ENCODE results near the gene DPP4.

DPP4 gene

GRCh38 chr2:161992531-161992930 is 81.5 kb downstream of the DPP4 start:
- 0% methylated on average over 3 of the region's 3 CpGs for WGBS (ENCODE audit: insufficient coverage)
- H3K27ac ChIP-seq (ENCODE audit: insufficient read depth in 1 of 2, low read depth in 1 of 2, low read length in 2 of 2, poor library complexity in 1 of 2, severe bottlenecking in 2 of 2): peak overlapping the region; percentile 56 to 69
- peaks cover 11 to 54% (median 40%) of the 10 kb centered on the region in 4 experiments for H3K4me1 ChIP-seq (ENCODE audit: control extremely low read depth in 1 of 4, control insufficient read depth in 4 of 4, insufficient read depth in 4 of 4, low read length in 3 of 4)
- H3K36me3 ChIP-seq (ENCODE audit: control insufficient read depth in 4 of 4, insufficient read depth in 4 of 4, low read length in 3 of 4): no peaks in the 10 kb centered on the region
- H3K9me3 ChIP-seq (ENCODE audit: control extremely low read depth in 1 of 5, control insufficient read depth in 4 of 5, insufficient read depth in 2 of 5, low read depth in 1 of 5, low read length in 4 of 5): no peaks in the 10 kb centered on the region
- no peaks in the 10 kb centered on the region for H3K27me3 ChIP-seq (replicated peaks in 2 of 5; ENCODE audit: control insufficient read depth in 4 of 5, insufficient read depth in 5 of 5, low read length in 4 of 5)
- DNase-seq: peak in 2 of 3 donors; percentile 30 to 40
- peak overlapping the region in 6 of 7 experiments; percentile 16 to 69 (median 56) for H3K4me3 ChIP-seq (ENCODE audit: control insufficient read depth in 1 of 7, extremely low read depth in 1 of 7, insufficient read depth in 4 of 7, low read depth in 2 of 7, low read length in 6 of 7)
- POLR2A ChIA-PET: no interaction called here
- CTCF ChIA-PET: interaction anchor here (1.0 to 2.7 kb wide), 4 partner anchors 12 to 132 kb away, joined by 3 to 11 read pairs (median 4); no protein-coding TSS in a partner anchor

DNA sequence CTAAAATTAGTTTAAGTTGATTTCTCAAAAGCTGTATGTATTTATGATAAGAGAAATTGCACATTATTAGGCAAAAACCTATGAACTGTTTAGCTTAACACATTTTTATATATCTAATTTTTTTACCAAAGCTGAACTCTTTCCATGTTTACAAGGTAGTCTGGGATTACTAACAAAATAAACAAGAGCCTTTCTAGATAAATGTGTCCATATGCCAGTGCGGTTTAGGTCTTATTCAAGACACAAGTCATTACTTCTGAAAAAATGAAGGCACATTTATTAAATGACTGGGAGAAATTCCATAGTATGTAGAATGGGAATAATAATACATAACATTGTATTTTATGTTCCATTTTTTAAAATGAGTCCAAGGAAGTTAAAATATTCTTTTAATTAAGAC is 82.0 kb downstream of the DPP4 start:
- no CpG with 5 or more reads among the region's 1 CpG for WGBS (ENCODE audit: insufficient coverage)
- peak overlapping the region; percentile 56 to 69 for H3K27ac ChIP-seq (ENCODE audit: insufficient read depth in 1 of 2, low read depth in 1 of 2, low read length in 2 of 2, poor library complexity in 1 of 2, severe bottlenecking in 2 of 2)
- H3K4me3 ChIP-seq (ENCODE audit: control insufficient read depth in 1 of 7, extremely low read depth in 1 of 7, insufficient read depth in 4 of 7, low read depth in 2 of 7, low read length in 6 of 7): no peak overlapping the region
- DNase-seq: no peak
- H3K4me1 ChIP-seq (ENCODE audit: control extremely low read depth in 1 of 4, control insufficient read depth in 4 of 4, insufficient read depth in 4 of 4, low read length in 3 of 4): peaks cover 11 to 54% (median 40%) of the 10 kb centered on the region in 4 experiments
- no peaks in the 10 kb centered on the region for H3K36me3 ChIP-seq (ENCODE audit: control insufficient read depth in 4 of 4, insufficient read depth in 4 of 4, low read length in 3 of 4)
- H3K9me3 ChIP-seq (ENCODE audit: control extremely low read depth in 1 of 5, control insufficient read depth in 4 of 5, insufficient read depth in 2 of 5, low read depth in 1 of 5, low read length in 4 of 5): no peaks in the 10 kb centered on the region
- ChIA-PET POLR2A (no interaction called here), CTCF (interaction anchor here (1.0 to 1.9 kb wide), 3 partner anchors 25 to 135 kb away, joined by 3 to 7 read pairs (median 4); no protein-coding TSS in a partner anchor)
- no peaks in the 10 kb centered on the region for H3K27me3 ChIP-seq (replicated peaks in 2 of 5; ENCODE audit: control insufficient read depth in 4 of 5, insufficient read depth in 5 of 5, low read length in 4 of 5)

GRCh38 chr2:161990741-161991140 is 83.3 kb downstream of the DPP4 start:
- no peak overlapping the region for H3K27ac ChIP-seq (ENCODE audit: insufficient read depth in 1 of 2, low read depth in 1 of 2, low read length in 2 of 2, poor library complexity in 1 of 2, severe bottlenecking in 2 of 2)
- peaks cover 11 to 51% (median 36%) of the 10 kb centered on the region in 4 experiments for H3K4me1 ChIP-seq (ENCODE audit: control extremely low read depth in 1 of 4, control insufficient read depth in 4 of 4, insufficient read depth in 4 of 4, low read length in 3 of 4)
- ChIA-PET CTCF (interaction anchor here (1.2 to 1.7 kb wide), 2 partner anchors 17 to 136 kb away, joined by 5 to 7 read pairs; no protein-coding TSS in a partner anchor), POLR2A (no interaction called here)
- H3K36me3 ChIP-seq (ENCODE audit: control insufficient read depth in 4 of 4, insufficient read depth in 4 of 4, low read length in 3 of 4): no peaks in the 10 kb centered on the region
- WGBS (ENCODE audit: insufficient coverage): no CpG with 5 or more reads among the region's 1 CpG
- DNase-seq: peak in 2 of 3 donors; percentile 31 to 55
- H3K27me3 ChIP-seq (replicated peaks in 2 of 5; ENCODE audit: control insufficient read depth in 4 of 5, insufficient read depth in 5 of 5, low read length in 4 of 5): no peaks in the 10 kb centered on the region
- no peaks in the 10 kb centered on the region for H3K9me3 ChIP-seq (ENCODE audit: control extremely low read depth in 1 of 5, control insufficient read depth in 4 of 5, insufficient read depth in 2 of 5, low read depth in 1 of 5, low read length in 4 of 5)
- no peak overlapping the region for H3K4me3 ChIP-seq (ENCODE audit: control insufficient read depth in 1 of 7, extremely low read depth in 1 of 7, insufficient read depth in 4 of 7, low read depth in 2 of 7, low read length in 6 of 7)

DNA sequence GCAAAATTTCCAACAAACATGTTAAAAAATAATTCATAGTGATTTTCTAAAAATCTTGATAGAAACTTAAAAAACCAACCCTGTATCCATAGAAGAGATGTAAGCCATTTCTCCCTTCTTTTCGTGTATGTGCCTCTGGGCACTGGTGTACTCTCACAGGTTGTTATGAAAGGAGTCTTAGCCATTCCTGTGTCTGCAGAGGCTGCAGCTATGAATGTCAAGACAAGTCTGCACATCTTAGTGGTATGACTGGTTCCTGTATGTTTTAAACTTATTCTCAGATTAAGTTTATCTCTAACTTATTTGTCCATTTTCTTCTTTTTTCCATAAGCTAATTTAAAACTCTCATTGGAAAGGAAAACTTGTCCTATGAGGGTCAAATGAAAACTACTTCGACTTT is 84.0 kb downstream of the DPP4 start:
- Histone ChIP-seq H3K4me3 (ENCODE audit: control insufficient read depth in 1 of 7, extremely low read depth in 1 of 7, insufficient read depth in 4 of 7, low read depth in 2 of 7, low read length in 6 of 7) (no peak overlapping the region), H3K27me3 (replicated peaks in 2 of 5; ENCODE audit: control insufficient read depth in 4 of 5, insufficient read depth in 5 of 5, low read length in 4 of 5) (no peaks in the 10 kb centered on the region), H3K4me1 (ENCODE audit: control extremely low read depth in 1 of 4, control insufficient read depth in 4 of 4, insufficient read depth in 4 of 4, low read length in 3 of 4) (peaks cover 8 to 44% (median 31%) of the 10 kb centered on the region in 4 experiments), H3K36me3 (ENCODE audit: control insufficient read depth in 4 of 4, insufficient read depth in 4 of 4, low read length in 3 of 4) (no peaks in the 10 kb centered on the region), H3K27ac (ENCODE audit: insufficient read depth in 1 of 2, low read depth in 1 of 2, low read length in 2 of 2, poor library complexity in 1 of 2, severe bottlenecking in 2 of 2) (no peak overlapping the region), H3K9me3 (ENCODE audit: control extremely low read depth in 1 of 5, control insufficient read depth in 4 of 5, insufficient read depth in 2 of 5, low read depth in 1 of 5, low read length in 4 of 5) (no peaks in the 10 kb centered on the region)
- POLR2A ChIA-PET: no interaction called here
- CTCF ChIA-PET: interaction anchor here (1.2 kb wide), 1 partner anchor 18 kb away, joined by 5 read pairs; no protein-coding TSS in a partner anchor
- DNase-seq: no peak
- WGBS (ENCODE audit: insufficient coverage): no CpG with 5 or more reads among the region's 2 CpGs

- H3K36me3 ChIP-seq (ENCODE audit: control insufficient read depth in 4 of 4, insufficient read depth in 4 of 4, low read length in 3 of 4): no peaks in the 10 kb centered on the region
- ChIA-PET POLR2A (no interaction called here), CTCF (interaction anchor here (1.2 kb wide), 1 partner anchor 11 kb away, joined by 3 read pairs; no protein-coding TSS in a partner anchor)
- H3K9me3 ChIP-seq (ENCODE audit: control extremely low read depth in 1 of 5, control insufficient read depth in 4 of 5, insufficient read depth in 2 of 5, low read depth in 1 of 5, low read length in 4 of 5): no peaks in the 10 kb centered on the region
- no peak overlapping the region for H3K27ac ChIP-seq (ENCODE audit: insufficient read depth in 1 of 2, low read depth in 1 of 2, low read length in 2 of 2, poor library complexity in 1 of 2, severe bottlenecking in 2 of 2)
- no peaks in the 10 kb centered on the region for H3K27me3 ChIP-seq (replicated peaks in 2 of 5; ENCODE audit: control insufficient read depth in 4 of 5, insufficient read depth in 5 of 5, low read length in 4 of 5)
- WGBS (ENCODE audit: insufficient coverage): no CpG with 5 or more reads among the region's 1 CpG
- H3K4me1 ChIP-seq (ENCODE audit: control extremely low read depth in 1 of 4, control insufficient read depth in 4 of 4, insufficient read depth in 4 of 4, low read length in 3 of 4): peaks cover 4 to 30% (median 18%) of the 10 kb centered on the region in 4 experiments
- H3K4me3 ChIP-seq (ENCODE audit: control insufficient read depth in 1 of 7, extremely low read depth in 1 of 7, insufficient read depth in 4 of 7, low read depth in 2 of 7, low read length in 6 of 7): no peak overlapping the region
- peak in 1 of 3 donors; percentile 53 for DNase-seq
These were observed 85.4 kb downstream of the DPP4 start for GRCh38 chr2:161988589-161988988.

DNA sequence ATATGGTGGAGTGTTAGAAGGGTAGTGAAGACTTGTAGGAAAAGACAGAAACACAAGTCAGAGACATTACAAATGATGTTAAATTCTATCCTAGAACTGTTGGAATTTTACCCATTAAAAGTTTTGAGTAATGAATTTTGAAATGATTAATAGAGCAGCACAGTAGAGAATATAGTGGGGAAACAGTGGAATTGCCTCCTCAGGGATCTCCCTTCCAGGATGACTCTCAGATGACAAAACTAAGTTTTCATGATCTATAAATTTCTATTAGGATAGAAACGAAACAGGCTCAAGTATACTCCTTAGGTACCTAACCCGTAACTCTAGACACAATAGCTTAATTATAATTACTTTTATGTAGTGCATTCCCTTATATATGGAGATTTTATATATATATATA is 86.7 kb downstream of the DPP4 start:
- H3K27ac ChIP-seq (ENCODE audit: insufficient read depth in 1 of 2, low read depth in 1 of 2, low read length in 2 of 2, poor library complexity in 1 of 2, severe bottlenecking in 2 of 2): no peak overlapping the region
- H3K4me1 ChIP-seq (ENCODE audit: control extremely low read depth in 1 of 4, control insufficient read depth in 4 of 4, insufficient read depth in 4 of 4, low read length in 3 of 4): peaks cover 0 to 17% (median 5%) of the 10 kb centered on the region in 4 experiments
- H3K36me3 ChIP-seq (ENCODE audit: control insufficient read depth in 4 of 4, insufficient read depth in 4 of 4, low read length in 3 of 4): no peaks in the 10 kb centered on the region
- H3K9me3 ChIP-seq (ENCODE audit: control extremely low read depth in 1 of 5, control insufficient read depth in 4 of 5, insufficient read depth in 2 of 5, low read depth in 1 of 5, low read length in 4 of 5): no peaks in the 10 kb centered on the region
- no peak overlapping the region for H3K4me3 ChIP-seq (ENCODE audit: control insufficient read depth in 1 of 7, extremely low read depth in 1 of 7, insufficient read depth in 4 of 7, low read depth in 2 of 7, low read length in 6 of 7)
- ChIA-PET CTCF (interaction anchor here (1.4 kb wide), 1 partner anchor 9 kb away, joined by 3 read pairs; no protein-coding TSS in a partner anchor), POLR2A (no interaction called here)
- DNase-seq: no peak
- H3K27me3 ChIP-seq (replicated peaks in 2 of 5; ENCODE audit: control insufficient read depth in 4 of 5, insufficient read depth in 5 of 5, low read length in 4 of 5): no peaks in the 10 kb centered on the region
- WGBS (ENCODE audit: insufficient coverage): no CpG with 5 or more reads among the region's 2 CpGs

DNA sequence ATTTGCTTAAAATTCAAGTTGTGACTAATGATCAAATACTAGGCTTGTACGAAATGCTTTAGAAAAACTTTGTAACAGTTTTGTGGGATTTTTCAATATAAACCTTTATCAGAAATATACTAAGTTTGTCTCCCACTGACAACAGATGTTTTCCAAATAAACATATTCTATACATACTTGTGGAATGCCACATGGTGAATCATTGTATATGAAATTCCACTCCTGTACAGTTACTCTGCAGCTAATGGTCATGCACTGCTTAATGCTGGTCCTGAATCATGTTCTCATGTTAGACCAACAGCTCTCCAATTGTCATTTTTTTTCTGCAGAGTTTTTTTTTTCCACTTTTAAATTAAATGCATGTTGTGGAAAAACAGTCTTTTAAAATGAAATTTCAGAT is 90.1 kb downstream of the DPP4 start:
- H3K9me3 ChIP-seq (ENCODE audit: control extremely low read depth in 1 of 5, control insufficient read depth in 4 of 5, insufficient read depth in 2 of 5, low read depth in 1 of 5, low read length in 4 of 5): no peaks in the 10 kb centered on the region
- no CpG with 5 or more reads among the region's 1 CpG for WGBS (ENCODE audit: insufficient coverage)
- H3K4me3 ChIP-seq (ENCODE audit: control insufficient read depth in 1 of 7, extremely low read depth in 1 of 7, insufficient read depth in 4 of 7, low read depth in 2 of 7, low read length in 6 of 7): no peak overlapping the region
- no peaks in the 10 kb centered on the region for H3K36me3 ChIP-seq (ENCODE audit: control insufficient read depth in 4 of 4, insufficient read depth in 4 of 4, low read length in 3 of 4)
- CTCF ChIA-PET: no interaction called here
- DNase-seq: no peak
- H3K4me1 ChIP-seq (ENCODE audit: control extremely low read depth in 1 of 4, control insufficient read depth in 4 of 4, insufficient read depth in 4 of 4, low read length in 3 of 4): peaks cover 5 to 22% (median 9%) of the 10 kb centered on the region in 4 experiments
- H3K27ac ChIP-seq (ENCODE audit: insufficient read depth in 1 of 2, low read depth in 1 of 2, low read length in 2 of 2, poor library complexity in 1 of 2, severe bottlenecking in 2 of 2): no peak overlapping the region
- no peaks in the 10 kb centered on the region for H3K27me3 ChIP-seq (replicated peaks in 2 of 5; ENCODE audit: control insufficient read depth in 4 of 5, insufficient read depth in 5 of 5, low read length in 4 of 5)
- POLR2A ChIA-PET: no interaction called here
